M059J (cell line): ENCODE measurements around the gene SLC6A20. TPM values are rescaled to one million over a fixed set of nuclear protein-coding genes. Genes with fewer than 3 reads are reported as not detected.

Experiments used
- DNase-seq: peaks from one replicate; pipeline ENCODE4 v3.0.0-alpha.2; 2012; ENCODE audit warnings: low read depth
- total RNA-seq: library from RNA; depleted of rRNA; stranded (reverse); fragments of >200 nt; shearing (Covaris generic); gene quantifications from 2 replicates; pipeline ENCODE4 v1.2.3, GENCODE V29; 2014

Gene SLC6A20
- total RNA-seq, 1 experiment from 2014 or later = 1.7 TPM

GRCh38 chr3:45800611-45801010 is 4.3 kb upstream of the SLC6A20 start:
- DNase-seq = no peak

- no peak for DNase-seq
These were observed 3.2 kb upstream of the SLC6A20 start for GRCh38 chr3:45799586-45799985.

- DNase-seq = no peak
These were observed 1.7 kb upstream of the SLC6A20 start for GRCh38 chr3:45798034-45798433.

GRCh38 chr3:45796902-45797637 is 734 bp upstream of the SLC6A20 start:
- DNase-seq = no peak

- no peak for DNase-seq
These were observed 841 bp downstream of the SLC6A20 start for GRCh38 chr3:45795509-45795881.

GRCh38 chr3:45794660-45795059 is 1.7 kb downstream of the SLC6A20 start:
- no peak for DNase-seq

GRCh38 chr3:45794177-45794560 is 2.2 kb downstream of the SLC6A20 start:
- DNase-seq = no peak

GRCh38 chr3:45793482-45794176 is 2.7 kb downstream of the SLC6A20 start:
- peak; percentile 54 for DNase-seq

GRCh38 chr3:45792516-45793172 is 3.7 kb downstream of the SLC6A20 start:
- DNase-seq = no peak

GRCh38 chr3:45792036-45792435 is 4.3 kb downstream of the SLC6A20 start:
- no peak for DNase-seq

GRCh38 chr3:45790596-45790995 is 5.7 kb downstream of the SLC6A20 start:
- no peak for DNase-seq

GRCh38 chr3:45789235-45789812 is 7.0 kb downstream of the SLC6A20 start:
- no peak for DNase-seq

- no peak for DNase-seq
These were observed 8.8 kb downstream of the SLC6A20 start for GRCh38 chr3:45787551-45787950.

GRCh38 chr3:45786801-45787495 is 9.4 kb downstream of the SLC6A20 start:
- DNase-seq = no peak

GRCh38 chr3:45785605-45786150 is 10.7 kb downstream of the SLC6A20 start:
- no peak for DNase-seq

GRCh38 chr3:45783667-45784066 is 12.7 kb downstream of the SLC6A20 start:
- no peak for DNase-seq

- no peak for DNase-seq
These were observed 14.0 kb downstream of the SLC6A20 start for GRCh38 chr3:45782381-45782780.

GRCh38 chr3:45781841-45782240 is 14.5 kb downstream of the SLC6A20 start:
- no peak for DNase-seq

- DNase-seq = no peak
These were observed 15.1 kb downstream of the SLC6A20 start for GRCh38 chr3:45781271-45781670.

GRCh38 chr3:45779746-45780735 is 16.3 kb downstream of the SLC6A20 start:
- no peak for DNase-seq
